PFSK-1 (cell line): ENCODE measurements around the gene SYT13.

Source experiments
- POLR2AphosphoS5 ChIP-seq: IDR thresholded peaks from 2 replicates; pipeline ENCODE4 v1.6.1; 2012; ENCODE audit warnings: low read depth, mild to moderate bottlenecking, control low read depth, low read length, moderate library complexity
- REST ChIP-seq, 2 experiments: IDR thresholded peaks; 2 replicates each; pipeline versions ENCODE4 v1.6.1 to v1.8.0; 2011 to 2012; ENCODE audit warnings: low read depth in 2 of 2, low read length in 2 of 2, control low read depth in 1 of 2, inconsistent platforms in 1 of 2, mild to moderate bottlenecking in 1 of 2, moderate library complexity in 1 of 2; ENCODE audit not compliant: insufficient read depth in 1 of 2
- SIN3A ChIP-seq: IDR thresholded peaks from 2 replicates; pipeline ENCODE4 v1.6.1; 2012; ENCODE audit warnings: mild to moderate bottlenecking, low read length, moderate library complexity, borderline replicate concordance; ENCODE audit not compliant: insufficient read depth
- TAF1 ChIP-seq: IDR thresholded peaks from 2 replicates; pipeline ENCODE4 v1.6.1; 2012; ENCODE audit warnings: low read length, control low read depth, borderline replicate concordance; ENCODE audit not compliant: insufficient read depth

DNA sequence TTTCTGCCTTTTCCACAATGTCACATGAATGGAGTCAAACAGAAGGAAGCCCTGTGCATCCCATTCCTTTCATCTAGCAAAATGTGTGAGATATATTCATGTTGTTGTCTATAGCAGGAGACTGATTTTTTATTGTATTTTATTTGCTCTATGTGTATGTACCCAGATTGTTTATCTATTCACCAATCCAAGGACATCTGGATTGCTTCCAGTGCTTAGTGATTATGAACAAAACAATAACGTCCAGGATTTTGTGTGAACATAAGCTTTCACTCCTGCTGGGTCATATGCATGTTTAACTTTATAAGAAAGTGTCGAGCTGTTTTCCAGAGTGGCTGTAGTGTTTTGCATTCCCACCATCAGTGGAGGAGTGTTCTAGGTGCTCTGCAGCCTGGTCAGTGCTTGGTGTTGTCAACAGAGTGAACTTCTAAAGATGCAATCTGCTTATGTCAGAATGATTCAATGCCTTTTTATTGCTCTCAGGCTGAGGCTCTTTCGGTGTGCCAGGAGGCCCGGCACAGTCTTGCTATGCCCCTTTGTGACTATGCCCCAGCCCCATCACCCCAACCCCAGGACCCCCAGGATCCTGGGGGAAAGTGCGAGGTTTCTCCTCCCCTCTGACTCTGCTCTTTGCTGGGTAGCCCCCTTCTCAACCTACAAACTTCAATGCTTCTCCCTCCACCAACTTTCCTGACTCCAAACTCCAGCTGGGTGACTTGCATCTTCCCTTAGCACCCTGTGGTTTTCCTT lies 19.9 kb upstream of the SYT13 start:
- TF ChIP-seq REST (IDR thresholded peaks at IDR 0.05; ENCODE audit: insufficient read depth in 1 of 2, low read depth in 2 of 2, low read length in 2 of 2), result no peak
- no peak for TF ChIP-seq TAF1
- no peak for TF ChIP-seq POLR2AphosphoS5
- no peak for TF ChIP-seq SIN3A
